Measurements from ENCODE around the gene DVL1.

Gene DVL1

DNA sequence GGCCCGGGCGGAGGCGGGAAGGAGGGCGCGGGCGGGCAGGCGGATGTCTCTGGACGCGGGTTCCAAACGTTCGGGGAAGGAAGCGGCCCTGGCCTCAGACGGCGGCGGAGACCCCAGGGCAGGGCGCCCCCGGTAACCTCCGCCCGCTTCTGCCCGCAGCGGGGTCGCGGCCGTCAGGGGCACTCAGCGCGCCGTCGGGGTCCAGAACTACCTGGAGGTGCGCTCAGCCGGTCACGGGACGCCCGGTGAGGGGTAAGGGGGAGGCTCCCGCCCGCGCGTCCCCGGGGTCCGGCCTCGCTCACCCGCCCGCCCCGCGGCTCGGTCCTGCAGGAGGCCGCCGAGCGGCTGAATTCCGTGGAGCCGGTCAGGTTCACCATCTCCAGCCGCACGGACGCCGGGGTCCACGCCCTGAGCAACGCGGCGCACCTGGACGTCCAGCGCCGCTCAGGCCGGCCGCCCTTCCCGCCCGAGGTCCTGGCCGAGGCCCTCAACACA lies 40.4 kb downstream of the DVL1 start:
- DNase-seq, result no peak

DNA sequence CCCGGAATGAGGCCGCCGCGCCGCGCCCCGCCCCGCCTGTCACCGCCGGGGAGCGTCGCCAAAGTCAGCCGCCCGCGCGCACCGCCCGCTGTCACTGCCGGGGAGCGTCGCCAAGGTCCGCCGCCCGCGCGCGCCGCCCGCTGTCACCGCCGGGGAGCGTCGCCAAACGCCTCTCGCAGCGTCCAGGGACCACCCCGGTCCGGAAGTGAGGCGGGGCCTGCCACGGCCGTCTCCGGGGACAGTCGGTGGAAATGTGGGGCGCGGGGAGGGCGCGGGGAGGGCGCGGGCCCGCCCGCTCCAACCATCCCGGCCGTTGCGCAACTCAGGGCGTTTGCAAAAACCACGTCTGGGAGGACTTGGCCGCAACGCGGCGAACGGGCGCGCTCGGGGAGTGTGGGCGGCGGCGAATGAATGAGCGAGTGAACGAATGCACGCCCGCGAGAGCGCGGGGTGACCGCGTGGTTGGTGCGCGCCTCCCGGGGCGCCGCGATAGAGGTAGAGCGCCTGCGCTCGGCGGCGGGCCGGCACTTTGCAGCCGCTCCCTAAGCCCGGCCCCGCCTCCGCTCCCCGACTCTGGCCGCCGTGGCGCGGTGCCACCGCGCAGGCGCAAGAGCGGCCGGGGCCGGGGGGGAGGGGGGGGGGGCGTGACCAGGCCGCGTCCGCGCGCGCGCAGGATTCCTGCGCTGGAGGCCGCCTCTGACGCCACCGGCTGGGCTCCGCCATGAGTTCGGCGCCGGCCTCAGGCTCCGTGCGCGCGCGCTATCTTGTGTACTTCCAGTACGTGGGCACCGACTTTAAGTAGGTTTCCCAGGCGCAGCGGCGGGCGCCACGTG lies 41.1 kb downstream of the DVL1 start, which contains the start of the genes ACAP3 and PUSL1:
ACAP3 (minus strand) TSS at position 8 of the 833 bp plus-strand sequence. CDS start 115 bp downstream, outside the sequence.
PUSL1 (plus strand) TSS at position 675 of the 833 bp plus-strand sequence; CDS start at position 722, 47 bp downstream.
- DNase-seq, result peak; percentile 93

DNA sequence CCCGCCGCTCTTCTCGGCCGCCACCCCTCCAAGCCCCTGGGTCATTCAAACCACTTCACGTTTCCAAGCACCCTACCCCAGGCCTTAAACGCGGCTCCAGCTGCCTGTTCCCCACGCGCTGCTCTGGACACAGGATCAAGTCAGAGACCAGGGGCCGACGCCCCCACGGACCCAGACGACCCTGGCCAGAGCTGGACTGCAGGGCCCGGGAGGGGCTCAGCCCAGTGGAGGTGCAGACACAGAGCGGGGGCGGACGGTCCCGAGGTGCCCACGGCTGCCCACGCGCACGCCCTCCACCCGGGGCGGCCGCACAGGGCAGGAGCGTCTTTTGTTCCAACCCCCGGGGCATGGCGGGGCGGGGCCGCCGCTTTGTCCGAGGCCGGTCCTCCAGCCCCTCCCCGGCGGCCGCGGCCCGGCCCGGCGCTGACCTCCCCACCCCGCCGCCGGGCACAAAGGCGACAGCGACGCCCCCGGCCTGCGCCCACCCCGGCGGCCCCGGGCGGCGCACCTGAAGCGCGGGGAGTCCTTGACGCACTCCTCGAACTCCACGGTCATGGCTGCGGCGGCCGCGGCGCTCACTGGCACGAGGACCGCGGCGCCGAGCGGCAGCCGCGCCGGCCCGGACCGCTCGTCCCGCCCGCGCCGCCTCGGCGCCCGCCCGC lies 41.8 kb downstream of the DVL1 start:
- no peak for DNase-seq

DNA sequence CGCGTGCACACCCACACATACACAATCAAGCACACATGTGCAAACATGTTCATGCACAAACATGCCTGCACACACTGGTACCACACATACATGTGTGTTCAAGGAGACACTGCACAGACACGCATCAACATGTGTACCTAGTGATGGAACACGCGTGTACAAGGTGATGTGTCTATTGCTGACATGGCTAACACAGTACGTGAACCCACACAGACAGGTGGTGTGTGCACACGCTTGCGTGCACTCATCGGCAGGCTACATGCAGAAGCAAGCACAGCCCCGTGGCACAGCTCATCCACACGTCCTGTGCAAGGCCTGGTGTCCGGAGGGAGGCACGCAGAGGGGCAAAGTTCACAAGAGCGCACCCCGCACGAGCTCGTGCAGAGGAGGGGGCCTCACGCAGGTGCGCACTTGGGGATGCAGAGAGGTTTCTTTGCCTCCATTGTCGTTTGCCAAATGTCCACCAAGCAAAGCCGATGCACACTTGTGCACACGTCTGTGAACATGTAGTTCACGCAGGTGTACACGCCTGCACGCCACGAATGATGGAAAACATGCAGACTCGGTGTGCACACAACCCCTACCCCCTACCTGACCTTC lies 42.5 kb downstream of the DVL1 start:
- no peak for DNase-seq

DNA sequence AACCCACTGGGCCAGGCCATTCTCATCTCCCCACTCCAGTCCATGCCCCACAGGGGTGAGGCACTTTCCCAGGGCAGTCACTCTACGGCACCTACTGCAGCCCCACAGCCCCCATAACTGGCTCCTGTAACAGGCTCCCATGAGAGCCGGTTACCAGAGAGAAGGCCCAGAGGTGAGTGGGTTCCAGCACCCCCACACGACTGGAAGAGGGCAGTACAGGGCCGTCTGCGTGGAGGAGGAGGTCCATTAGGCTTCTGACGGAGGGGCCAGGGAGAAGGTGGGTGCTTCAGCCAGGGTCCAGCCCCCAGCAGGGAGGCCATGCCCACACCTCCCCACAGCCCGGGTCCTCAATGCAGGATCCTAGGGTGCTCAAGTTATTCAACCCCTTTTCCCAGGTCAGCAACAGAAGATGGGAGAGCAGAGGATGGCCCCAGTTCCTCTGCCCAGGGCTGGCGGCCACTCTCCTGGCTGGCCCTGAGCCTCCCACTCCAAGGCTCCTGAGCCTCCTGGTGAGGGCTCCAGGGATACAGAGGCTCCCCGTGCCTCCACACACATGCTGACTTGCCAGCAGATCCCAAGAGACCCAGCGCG lies 43.1 kb downstream of the DVL1 start:
- DNase-seq, result peak; percentile 46

DNA sequence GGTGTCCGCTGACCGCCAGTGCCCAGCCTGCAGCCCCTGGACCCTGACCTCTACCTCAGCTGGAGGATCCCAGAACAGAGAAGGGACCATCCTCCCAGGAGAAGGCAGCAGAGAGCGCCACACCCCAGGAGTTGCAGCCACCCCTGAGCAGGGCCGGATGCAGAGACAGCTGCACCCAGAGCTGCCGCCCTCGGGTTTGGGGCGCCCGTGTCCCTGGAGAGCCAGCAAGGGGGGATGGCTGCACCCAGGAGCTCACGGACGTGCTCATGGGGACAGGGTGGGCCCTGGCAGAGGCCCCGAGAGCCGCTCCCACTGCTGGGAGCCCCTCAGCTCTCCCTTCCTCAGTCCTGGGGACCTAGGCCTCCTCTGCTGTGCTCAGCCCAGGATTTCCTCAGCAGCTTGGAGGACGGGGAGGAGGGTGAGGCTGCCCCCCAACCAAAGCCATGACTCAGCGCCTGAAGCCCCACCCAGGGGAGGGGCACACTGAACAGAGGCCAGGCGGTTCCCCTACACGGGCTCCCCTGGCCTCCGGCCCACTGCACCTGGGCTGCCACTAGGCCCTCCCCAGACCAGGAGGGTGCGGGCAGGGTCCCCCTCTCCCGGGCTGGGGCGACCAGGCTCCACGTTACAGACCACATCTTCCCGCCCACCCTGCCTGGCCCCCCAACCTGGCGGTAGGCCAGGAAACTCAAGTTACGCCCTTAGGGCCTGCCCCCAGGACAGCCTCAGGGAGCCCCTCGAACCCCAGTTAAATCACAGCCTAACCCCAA lies 43.7 kb downstream of the DVL1 start:
- DNase-seq, result peak; percentile 78

DNA sequence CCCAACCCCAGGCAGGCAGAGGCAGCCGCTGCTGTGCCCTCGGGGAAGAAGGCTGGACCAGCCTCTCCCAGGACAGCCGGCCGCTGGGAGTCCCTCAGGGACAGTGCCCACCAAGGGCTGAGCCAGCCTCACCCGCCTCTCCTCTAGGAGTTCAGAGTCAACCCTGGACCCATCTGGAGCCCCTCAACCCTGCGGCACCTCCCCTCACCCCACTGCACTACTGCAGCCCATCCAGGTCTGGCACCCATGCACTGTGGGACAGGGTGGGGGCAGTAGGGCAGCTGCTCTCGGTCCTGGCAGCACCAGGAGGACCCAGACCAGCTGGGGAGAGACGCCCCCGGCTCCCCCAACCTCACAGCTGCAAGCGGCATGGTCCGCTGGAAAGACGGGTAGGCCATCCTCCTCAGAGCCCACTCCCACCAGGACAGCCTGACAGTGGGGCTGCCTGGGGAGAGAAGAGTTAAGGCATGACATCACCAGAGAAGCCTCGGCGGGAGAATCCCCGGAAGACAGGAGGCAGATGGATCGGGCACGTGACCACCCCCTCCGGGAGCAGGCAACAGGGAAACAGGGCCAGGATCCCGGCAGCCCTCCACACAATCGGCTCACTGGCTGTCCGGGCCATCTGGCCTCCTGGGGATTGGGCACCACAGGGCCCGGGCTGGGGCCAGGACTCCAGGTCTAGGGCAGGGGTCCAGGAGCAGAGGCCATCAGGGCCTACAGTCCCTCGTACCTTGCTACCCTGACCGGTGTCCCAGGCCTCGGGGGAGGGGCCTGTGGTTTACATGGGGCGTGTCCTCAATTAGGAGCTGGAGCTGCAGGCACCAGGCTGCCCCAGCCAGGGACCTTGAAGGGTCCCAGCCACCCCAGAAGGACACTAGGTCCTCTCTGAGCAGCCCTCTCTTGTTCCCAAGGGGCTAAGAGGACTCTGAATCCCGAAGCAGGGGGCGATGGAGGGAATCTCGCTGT lies 44.6 kb downstream of the DVL1 start:
- peak; percentile 90 for DNase-seq

DNA sequence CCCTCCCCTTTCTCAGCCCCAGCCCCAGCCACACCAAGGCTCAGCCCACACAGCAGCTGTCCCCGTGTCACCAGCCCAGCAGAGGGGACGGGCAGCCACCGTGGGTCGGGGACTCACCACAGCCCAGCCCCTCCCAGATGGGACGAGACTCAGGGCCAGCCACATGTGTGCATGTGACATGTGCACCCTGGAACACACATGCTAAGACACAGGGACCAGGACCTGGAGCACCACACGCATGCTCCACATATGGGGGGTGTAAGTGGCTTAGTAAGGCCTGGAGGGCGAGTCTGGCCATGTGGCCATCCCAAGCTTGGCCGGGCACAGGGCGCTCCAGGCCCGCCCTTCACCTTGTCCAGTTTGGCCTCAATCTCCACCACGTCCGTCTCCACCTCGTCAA lies 45.5 kb downstream of the DVL1 start:
- no peak for DNase-seq

DNA sequence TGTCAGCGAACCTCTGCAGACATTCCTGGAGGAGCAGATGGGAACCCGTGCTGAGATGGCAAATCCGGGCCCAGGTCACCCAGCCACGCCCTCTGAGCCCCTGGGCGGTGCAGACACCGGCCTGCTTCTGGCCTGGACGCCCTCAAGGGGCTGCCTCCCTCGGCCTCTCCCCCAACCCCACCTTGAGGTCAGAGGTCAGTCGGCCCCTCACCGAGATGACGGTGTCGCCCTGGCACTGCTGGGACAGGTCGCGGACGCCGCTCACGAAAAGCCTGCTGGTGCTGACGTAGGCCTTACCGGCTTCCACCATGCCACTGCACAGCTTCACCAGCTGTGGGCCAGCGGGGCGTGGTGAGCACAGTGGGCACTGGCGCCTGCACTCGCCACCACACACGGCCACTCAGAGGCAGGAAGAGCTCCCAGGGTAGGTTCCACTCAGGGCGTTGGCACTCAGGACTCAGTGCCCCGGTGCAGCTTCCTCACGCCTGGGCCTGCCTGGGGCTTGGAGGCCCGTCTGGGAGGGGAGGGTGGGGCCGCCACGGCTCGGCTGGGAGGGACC lies 46.2 kb downstream of the DVL1 start:
- peak; percentile 48 for DNase-seq

DNA sequence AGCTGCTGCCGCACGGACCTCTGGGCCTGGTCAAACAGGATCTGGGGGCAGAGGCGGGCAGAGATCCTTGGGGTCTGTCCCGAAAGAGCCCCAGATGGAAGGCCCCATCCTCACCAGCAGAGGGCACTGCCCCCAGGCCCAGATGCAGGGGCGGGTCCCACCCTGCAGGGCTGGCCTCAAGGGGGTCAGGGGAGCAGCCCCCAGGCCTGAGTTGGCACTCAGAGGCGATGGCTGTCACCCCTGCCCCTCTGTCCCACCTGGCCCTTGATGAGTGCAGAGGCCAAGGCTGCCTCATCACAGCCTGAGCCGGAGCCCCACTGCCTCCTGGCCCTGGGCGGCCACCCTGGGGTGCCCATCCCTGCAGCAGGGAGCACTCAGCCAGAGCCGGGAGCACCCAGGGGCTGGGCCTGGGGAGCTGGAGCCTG lies 47.2 kb downstream of the DVL1 start:
- DNase-seq, result no peak

DNA sequence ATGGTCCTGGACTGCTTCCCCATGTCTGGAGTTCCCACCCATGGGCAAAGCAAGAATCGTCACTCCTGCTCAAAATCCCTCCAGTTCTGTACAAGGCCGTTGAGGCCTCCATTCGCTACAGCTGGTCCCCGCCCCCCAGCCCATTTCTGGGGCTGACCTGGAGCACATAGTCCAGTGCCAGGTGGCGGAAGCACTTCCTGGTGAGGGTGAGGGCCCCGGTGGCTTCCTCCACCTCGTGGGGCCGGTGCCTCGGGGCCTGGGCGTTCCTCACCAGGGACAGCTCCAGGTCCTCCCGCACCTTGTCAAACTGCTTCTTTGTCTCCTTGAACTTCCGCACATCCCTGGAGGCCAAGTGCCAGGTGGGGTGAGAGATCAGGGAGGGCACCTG lies 48.9 kb downstream of the DVL1 start:
- DNase-seq, result no peak

DNA sequence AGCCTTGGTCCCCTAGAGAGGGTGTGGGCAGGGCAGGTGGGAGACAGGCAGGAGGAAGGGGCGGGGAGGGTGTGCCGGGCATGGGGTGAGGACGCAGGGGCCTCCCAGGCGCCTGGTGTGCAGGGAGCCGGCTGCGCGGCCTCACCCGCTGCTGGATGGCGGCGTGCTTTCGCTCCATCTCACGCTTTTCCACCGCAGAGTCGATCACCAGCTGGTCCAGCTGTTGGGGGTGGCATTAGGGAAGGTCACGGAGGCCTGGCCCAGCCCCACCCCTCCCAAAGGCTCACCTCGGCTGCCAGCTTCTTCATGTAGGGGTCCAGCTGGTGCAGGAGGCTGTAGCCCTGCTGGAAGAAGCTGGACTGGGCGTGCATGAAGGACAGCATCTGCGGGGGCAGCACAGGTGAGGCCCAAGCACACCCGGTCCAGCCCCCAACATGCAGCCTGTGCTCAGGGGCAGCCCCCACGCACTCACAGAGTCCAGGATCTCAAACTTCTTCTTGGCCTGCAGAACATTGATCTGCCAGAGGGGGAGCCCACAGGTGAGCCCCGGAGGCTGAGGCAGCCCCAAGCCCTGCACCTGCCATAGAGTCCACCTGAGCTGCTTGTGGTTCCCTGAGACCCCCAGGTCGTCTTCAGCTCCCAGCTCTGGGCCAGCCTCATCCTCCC lies 49.4 kb downstream of the DVL1 start:
- DNase-seq, result no peak

DNA sequence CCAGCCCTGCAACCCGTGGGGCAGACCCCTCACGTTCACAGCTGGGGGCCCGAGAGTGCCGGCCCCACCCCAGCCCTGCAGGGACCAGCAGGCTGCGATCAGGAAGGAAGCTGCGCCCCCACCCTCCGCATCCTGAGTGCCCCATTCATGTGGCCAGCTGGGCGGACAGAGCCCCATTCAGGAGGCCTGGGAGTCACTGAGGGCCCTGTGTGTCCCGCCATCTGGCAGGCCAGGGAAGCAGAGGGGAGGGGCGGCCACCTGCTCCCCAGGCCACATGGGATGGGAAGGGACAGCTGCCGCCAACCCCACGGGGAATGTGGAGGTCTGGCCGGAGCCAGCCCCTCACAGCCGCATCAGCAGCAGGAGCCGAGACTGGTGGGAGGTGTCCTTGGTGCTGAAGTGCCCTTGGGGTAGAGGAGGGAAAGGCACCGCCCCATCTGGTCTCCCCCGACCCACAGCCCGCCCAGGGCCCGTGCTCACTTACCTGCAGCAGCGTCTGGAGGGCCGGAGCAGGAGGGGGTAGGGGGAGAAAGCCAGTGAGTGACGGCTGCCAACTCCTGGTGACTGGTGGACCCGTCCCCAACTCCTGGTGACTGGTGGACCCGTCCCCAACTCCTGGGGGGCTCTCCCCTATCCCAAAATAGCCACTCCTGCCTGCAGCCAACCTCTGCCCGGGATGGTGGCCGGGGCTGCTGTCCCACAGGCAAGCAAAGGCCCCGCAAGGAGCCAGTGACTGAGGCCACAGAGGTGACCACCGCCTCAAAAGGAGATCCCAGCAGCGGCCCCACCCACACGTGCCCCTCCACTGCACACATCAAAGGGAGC lies 50.1 kb downstream of the DVL1 start:
- peak; percentile 47 for DNase-seq

DNA sequence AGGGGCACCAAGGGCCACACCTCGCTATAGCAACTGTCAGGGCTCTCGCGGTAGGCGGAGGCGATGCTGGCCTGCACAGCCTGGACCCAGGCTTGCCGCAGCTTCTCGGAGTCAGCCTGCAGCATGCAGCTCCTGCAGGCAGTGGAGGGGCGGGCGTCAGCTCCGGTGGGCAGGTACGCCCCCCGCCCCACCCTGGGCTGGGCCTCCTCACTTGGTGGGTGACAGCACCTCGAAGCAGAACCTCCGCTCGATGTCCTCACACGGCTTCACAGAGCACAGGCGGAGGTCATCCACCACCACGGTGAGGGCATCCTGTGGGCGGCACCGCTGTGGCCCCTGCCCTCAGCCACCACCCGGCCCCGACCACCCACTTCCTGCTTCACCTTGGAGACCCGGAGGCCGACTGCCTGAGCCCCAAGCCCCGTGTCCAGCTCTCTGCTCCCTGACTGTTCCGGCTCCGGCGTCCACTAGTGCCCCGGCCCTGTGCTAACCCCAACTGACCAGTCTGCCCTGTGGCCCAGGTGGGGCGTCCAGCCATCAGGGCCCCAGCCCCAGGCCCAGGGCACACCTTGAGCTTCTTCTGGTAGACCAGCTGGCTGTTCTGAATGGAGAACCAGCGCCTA lies 51.3 kb downstream of the DVL1 start:
- DNase-seq, result no peak

DNA sequence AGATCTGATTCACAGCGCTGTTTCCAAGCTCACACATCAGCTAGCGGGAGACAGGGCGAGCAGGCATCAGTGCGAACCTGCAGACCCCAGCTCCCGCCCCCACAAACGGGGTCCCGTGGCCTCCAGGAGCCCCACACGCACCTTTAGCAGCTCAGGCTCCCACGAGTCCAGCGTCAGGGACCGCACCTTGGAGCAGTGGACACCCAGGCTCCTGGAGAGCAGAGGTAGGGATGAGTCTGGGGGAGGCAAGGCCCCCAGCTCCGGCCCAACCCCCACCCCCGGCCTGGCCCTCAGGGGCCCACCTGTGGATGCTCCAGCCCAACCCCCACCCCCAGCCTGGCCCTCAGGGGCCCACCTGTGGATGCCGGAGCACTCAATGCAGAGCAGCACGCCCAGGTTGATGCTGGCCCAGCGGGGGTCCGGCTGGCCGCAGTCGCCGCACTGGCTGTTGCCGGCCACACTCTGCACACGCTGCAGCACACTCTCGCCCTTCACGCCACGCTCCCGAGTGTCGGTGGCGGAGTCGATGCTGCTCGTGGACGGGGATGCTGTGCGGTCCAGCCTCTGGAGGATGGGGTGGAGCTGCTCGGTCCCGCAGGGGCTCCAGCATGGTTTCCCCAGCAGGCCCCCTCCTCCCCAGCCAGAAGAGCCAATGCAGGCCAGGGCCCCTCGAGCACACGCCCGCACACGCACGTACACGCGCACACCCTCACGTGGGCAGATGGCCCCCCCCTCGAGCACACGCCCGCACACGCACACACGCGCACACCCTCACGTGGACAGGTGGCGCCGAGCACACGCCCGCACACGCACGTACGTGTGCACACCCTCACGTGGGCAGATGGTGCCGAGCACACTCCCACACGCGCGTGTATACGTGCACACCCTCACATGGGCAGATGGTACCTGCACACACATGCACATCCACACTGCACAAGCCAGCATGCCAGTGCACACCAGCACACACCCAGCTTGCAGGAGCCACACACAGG lies 52.9 kb downstream of the DVL1 start:
- DNase-seq, result no peak

DNA sequence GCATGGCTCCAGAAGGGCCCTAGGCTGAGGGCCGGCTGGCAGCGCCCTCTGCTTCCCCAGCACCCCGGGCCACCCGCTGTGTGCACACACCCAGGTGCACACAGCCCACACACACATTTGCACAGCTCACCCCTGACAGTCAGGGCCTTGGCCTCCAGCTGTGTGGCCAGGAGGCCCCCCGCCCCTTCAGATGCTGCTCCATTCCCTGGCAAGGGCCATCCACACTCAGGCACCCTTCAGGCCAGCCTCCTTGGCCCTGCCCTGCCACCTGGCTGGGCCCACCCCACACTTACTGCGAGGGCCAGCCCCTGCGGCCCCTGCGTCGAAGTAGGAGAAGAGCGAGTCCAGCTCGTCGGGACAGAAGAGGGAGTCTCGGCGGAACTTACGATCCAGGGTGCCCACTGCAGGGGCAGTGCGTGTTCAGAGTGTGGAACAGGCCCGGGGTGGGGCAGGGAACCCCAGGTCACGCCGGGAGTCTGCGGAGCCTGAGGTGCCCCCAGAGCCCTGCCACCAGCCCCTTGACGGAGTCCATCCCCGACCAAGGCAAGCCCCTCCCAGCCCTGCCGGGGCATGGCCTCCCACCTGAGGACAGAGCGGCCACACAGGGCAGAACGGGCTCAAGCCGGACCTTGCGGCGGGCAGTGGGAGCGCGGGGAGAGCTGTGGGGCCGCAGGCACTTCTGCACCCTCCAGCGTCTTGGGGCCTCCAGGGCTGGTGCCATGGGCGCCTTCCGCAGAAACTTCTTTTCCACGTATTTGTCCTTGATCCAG lies 53.9 kb downstream of the DVL1 start:
- DNase-seq, result no peak
